Central memory CD8-positive, alpha-beta T cell (primary cell): Measurements from ENCODE around the gene IMPACT.

ENCODE experiments used
- ATAC-seq: fragments of 150-1000 bp; cut with Tn5 transposase; replicated peaks from 2 replicates; pipeline ENCODE4 v1.10.0; 2022; ENCODE audit warnings: mild to moderate bottlenecking, moderate FRiP score, moderate number of reproducible peaks; ENCODE audit not compliant: poor library complexity, severe bottlenecking; ENCODE audit errors: extremely low read depth
- DNase-seq, 2 donors: peaks; one replicate each; pipeline ENCODE4 v3.0.0; 2021; ENCODE audit warnings: low spot score in 2 of 2
- H3K27ac Mint-ChIP-seq: one replicate; pipeline ENCODE4 v1.8.0; 2022; ENCODE audit warnings: low read depth, mild to moderate bottlenecking, moderate library complexity, mixed read lengths
- H3K27me3 Mint-ChIP-seq: one replicate; pipeline ENCODE4 v1.8.0; 2022; ENCODE audit warnings: mixed read lengths
- H3K36me3 Mint-ChIP-seq: one replicate; pipeline ENCODE4 v1.8.0; 2022; ENCODE audit warnings: mild to moderate bottlenecking, moderate library complexity, mixed read lengths; ENCODE audit not compliant: insufficient read depth
- H3K4me1 Mint-ChIP-seq: one replicate; pipeline ENCODE4 v1.8.0; 2022; ENCODE audit warnings: mixed read lengths
- H3K4me3 Mint-ChIP-seq: one replicate; pipeline ENCODE4 v1.8.0; 2022; ENCODE audit warnings: mild to moderate bottlenecking, moderate library complexity, mixed read lengths
- H3K9me3 Mint-ChIP-seq: one replicate; pipeline ENCODE4 v1.8.0; 2022; ENCODE audit warnings: mixed read lengths

The IMPACT gene

DNA sequence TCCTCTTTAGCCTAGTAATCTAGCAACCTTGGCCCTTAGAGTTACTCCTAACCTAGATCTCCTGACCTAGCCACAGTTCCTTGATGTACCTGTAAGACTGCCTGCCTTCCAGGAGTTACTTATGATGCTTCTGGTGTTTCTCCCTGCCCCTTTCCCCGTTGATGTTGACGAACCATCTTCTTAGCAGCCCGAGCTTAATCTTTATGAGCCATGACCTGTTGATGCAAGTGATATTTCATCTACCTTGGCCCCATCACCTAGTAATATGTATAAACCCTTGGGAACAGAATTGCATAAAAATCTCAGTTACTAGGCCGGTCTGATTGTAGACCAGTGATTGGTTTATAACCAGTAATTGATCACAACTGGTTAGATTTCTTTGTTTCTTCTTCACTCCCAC, 2.7 kb downstream of the IMPACT start:
- no peak for ATAC-seq
- H3K27me3 Mint-ChIP-seq = peaks cover 3% of the 10 kb centered on the region
- DNase-seq = no peak
- H3K4me3 Mint-ChIP-seq = no peak overlapping the region
- H3K4me1 Mint-ChIP-seq = peaks cover 12% of the 10 kb centered on the region
- H3K9me3 Mint-ChIP-seq = no peaks in the 10 kb centered on the region
- H3K27ac Mint-ChIP-seq = no peak overlapping the region
- peaks cover 11% of the 10 kb centered on the region for H3K36me3 Mint-ChIP-seq

DNA sequence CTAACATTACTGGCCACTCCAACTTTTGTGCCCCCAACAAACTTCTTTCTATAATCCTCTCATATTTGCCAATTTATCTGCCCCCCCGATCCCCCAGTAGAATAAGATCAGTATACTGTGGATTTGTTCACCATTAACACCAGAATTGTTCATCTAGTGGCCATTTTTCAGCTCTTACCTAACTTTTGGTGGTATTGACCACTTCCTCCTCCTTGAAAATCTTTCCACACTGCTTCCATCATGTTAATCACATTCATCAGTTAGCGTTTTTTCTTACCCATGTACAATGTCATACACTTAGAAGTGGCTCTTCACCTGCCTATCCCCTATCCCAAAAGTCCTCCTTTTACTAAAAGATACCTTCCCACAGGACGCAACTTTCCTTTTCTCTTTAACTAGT, 6.1 kb downstream of the IMPACT start:
- peaks cover 6% of the 10 kb centered on the region for H3K4me1 Mint-ChIP-seq
- no peak for DNase-seq
- peaks cover 7% of the 10 kb centered on the region for H3K36me3 Mint-ChIP-seq
- no peaks in the 10 kb centered on the region for H3K27me3 Mint-ChIP-seq
- no peak overlapping the region for H3K4me3 Mint-ChIP-seq
- ATAC-seq = no peak
- no peak overlapping the region for H3K27ac Mint-ChIP-seq
- H3K9me3 Mint-ChIP-seq = no peaks in the 10 kb centered on the region

DNA sequence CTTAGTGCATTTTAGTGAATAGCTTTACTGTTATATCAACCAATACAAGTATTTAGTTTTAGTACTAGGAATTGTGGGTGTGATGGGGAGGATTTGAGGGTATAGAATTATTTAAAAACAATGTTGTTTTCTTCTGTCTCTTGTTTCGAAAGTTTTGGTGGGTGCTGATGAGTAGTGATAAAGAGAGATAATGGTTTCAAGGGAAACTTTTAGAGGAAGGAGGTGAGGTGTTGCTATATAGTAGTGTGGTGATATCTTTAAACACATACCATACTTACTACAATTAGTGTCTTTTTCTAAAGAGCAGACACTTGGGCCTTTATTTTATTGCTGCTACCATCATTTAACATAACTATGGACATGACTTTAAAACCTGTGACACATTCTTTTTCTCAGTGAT, 10.5 kb downstream of the IMPACT start:
- no peak for DNase-seq
- H3K27me3 Mint-ChIP-seq = no peaks in the 10 kb centered on the region
- H3K4me1 Mint-ChIP-seq = no peaks in the 10 kb centered on the region
- H3K4me3 Mint-ChIP-seq = no peak overlapping the region
- H3K36me3 Mint-ChIP-seq = peaks cover 20% of the 10 kb centered on the region
- H3K9me3 Mint-ChIP-seq = no peaks in the 10 kb centered on the region
- no peak for ATAC-seq
- H3K27ac Mint-ChIP-seq = no peak overlapping the region

- no peak overlapping the region for H3K27ac Mint-ChIP-seq
- peaks cover 19% of the 10 kb centered on the region for H3K36me3 Mint-ChIP-seq
- peaks cover 5% of the 10 kb centered on the region for H3K4me1 Mint-ChIP-seq
- DNase-seq (no peak), ATAC-seq (no peak)
- no peaks in the 10 kb centered on the region for H3K27me3 Mint-ChIP-seq
- no peak overlapping the region for H3K4me3 Mint-ChIP-seq
- no peaks in the 10 kb centered on the region for H3K9me3 Mint-ChIP-seq
These were observed 17.4 kb downstream of the IMPACT start for GRCh38 chr18:24443870-24444269.

- H3K36me3 Mint-ChIP-seq = peaks cover 23% of the 10 kb centered on the region
- H3K4me1 Mint-ChIP-seq = peaks cover 5% of the 10 kb centered on the region
- no peak overlapping the region for H3K27ac Mint-ChIP-seq
These were observed 20.0 kb downstream of the IMPACT start for GRCh38 chr18:24446453-24446852.

DNA sequence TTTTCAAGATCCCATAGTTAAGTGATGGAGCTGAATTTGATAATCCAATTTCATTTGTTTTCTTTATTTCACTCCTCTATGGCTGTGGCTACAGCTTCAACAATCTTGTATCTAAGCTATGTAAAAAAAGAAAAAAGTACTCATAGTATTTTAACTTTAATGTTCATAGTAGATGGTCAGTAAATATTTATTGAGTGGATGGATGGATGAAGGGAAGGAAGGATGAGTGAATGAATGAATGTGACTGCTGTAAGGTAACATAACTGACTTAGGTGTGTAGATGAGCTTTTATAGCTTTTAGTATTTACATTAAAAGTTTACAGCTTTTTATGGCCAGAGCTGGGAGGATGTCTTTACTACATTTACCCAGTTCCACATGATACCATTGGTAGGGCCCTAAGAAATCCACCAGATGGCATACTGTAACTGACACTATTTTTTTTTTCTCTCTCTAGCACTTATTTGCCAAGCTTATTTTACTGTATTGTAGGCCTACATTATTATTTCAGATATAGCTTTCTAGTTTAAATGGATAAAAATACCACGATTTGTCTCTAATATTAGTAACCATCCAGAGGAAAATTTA, 20.6 kb downstream of the IMPACT start:
- no peak for DNase-seq
- H3K27ac Mint-ChIP-seq = no peak overlapping the region
- H3K36me3 Mint-ChIP-seq = peaks cover 20% of the 10 kb centered on the region
- H3K4me1 Mint-ChIP-seq = peaks cover 5% of the 10 kb centered on the region
- no peaks in the 10 kb centered on the region for H3K9me3 Mint-ChIP-seq
- no peak overlapping the region for H3K4me3 Mint-ChIP-seq
- ATAC-seq = no peak
- no peaks in the 10 kb centered on the region for H3K27me3 Mint-ChIP-seq

More at GRCh38 chr18:24446453-24446852, 20.0 kb downstream of the IMPACT start:
- DNase-seq = no peak
- Mint-ChIP-seq H3K27me3 (no peaks in the 10 kb centered on the region), H3K4me3 (no peak overlapping the region), H3K9me3 (no peaks in the 10 kb centered on the region)
- ATAC-seq = no peak

GRCh38 chr18:24447961-24448360, 21.5 kb downstream of the IMPACT start:
- H3K4me3 Mint-ChIP-seq = no peak overlapping the region
- H3K4me1 Mint-ChIP-seq = peaks cover 5% of the 10 kb centered on the region
- peaks cover 20% of the 10 kb centered on the region for H3K36me3 Mint-ChIP-seq
- no peaks in the 10 kb centered on the region for H3K27me3 Mint-ChIP-seq
- DNase-seq (no peak), ATAC-seq (no peak)
- H3K9me3 Mint-ChIP-seq = no peaks in the 10 kb centered on the region
- no peak overlapping the region for H3K27ac Mint-ChIP-seq

- Mint-ChIP-seq H3K4me1 (no peaks in the 10 kb centered on the region), H3K27ac (no peak overlapping the region), H3K27me3 (no peaks in the 10 kb centered on the region), H3K4me3 (no peak overlapping the region), H3K9me3 (no peaks in the 10 kb centered on the region), H3K36me3 (peaks cover 4% of the 10 kb centered on the region)
- DNase-seq (no peak), ATAC-seq (no peak)
These were observed 30.1 kb downstream of the IMPACT start for GRCh38 chr18:24456549-24456948.

DNA sequence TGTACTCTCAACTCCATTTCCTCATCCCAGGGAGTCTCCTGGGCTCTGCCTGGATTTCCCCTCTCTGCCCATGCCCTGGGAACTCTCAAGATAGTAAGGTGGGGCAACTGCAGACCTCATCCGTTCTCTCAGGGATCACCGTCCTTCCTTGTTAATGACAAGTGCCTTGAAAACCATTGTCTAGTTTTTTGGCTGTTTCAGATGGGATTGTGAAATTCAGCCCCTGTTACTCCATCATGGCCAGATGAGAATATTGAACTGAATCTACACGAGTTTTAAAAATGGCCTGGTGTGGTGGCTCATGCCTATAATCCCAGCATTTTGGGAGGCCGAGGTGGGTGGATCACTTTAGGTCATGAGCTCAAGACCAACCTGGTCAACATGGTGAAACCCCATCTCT, 33.3 kb downstream of the IMPACT start:
- DNase-seq (no peak), ATAC-seq (no peak)
- Mint-ChIP-seq H3K4me1 (peaks cover 6% of the 10 kb centered on the region), H3K36me3 (peaks cover 3% of the 10 kb centered on the region), H3K9me3 (no peaks in the 10 kb centered on the region), H3K27me3 (peaks cover 2% of the 10 kb centered on the region), H3K4me3 (no peak overlapping the region), H3K27ac (no peak overlapping the region)

- DNase-seq (no peak), ATAC-seq (no peak)
- Mint-ChIP-seq H3K4me3 (no peak within 1 kb of the TSS), H3K27me3 (peaks cover 8% of the 10 kb centered on the region), H3K9me3 (no peaks in the 10 kb centered on the region), H3K27ac (no peak within 1 kb of the TSS), H3K36me3 (peaks cover 3% of the 10 kb centered on the region), H3K4me1 (peaks cover 6% of the 10 kb centered on the region)
These were observed 33.9 kb downstream of the IMPACT start, which contains the start of gene HRH4 for GRCh38 chr18:24460388-24460787. TSS of gene HRH4 (plus strand) at chr18:24460637. CDS start at chr18:24460729, 92 bp downstream.

- peaks cover 9% of the 10 kb centered on the region for H3K27me3 Mint-ChIP-seq
- ATAC-seq (no peak), DNase-seq (no peak)
- peaks cover 6% of the 10 kb centered on the region for H3K4me1 Mint-ChIP-seq
- H3K36me3 Mint-ChIP-seq = peaks cover 3% of the 10 kb centered on the region
- peak overlapping the region; percentile 10 for H3K4me3 Mint-ChIP-seq
- H3K27ac Mint-ChIP-seq = no peak overlapping the region
- H3K9me3 Mint-ChIP-seq = no peaks in the 10 kb centered on the region
These were observed 35.5 kb downstream of the IMPACT start for GRCh38 chr18:24461996-24462395.

GRCh38 chr18:24462838-24463775, 36.6 kb downstream of the IMPACT start:
- peaks cover 9% of the 10 kb centered on the region for H3K27me3 Mint-ChIP-seq
- H3K4me1 Mint-ChIP-seq = peaks cover 6% of the 10 kb centered on the region
- no peak overlapping the region for H3K27ac Mint-ChIP-seq
- DNase-seq (no peak), ATAC-seq (no peak)
- no peak overlapping the region for H3K4me3 Mint-ChIP-seq
- H3K36me3 Mint-ChIP-seq = peaks cover 3% of the 10 kb centered on the region
- H3K9me3 Mint-ChIP-seq = no peaks in the 10 kb centered on the region

GRCh38 chr18:24465486-24465885, 39.0 kb downstream of the IMPACT start:
- Mint-ChIP-seq H3K4me1 (peaks cover 6% of the 10 kb centered on the region), H3K4me3 (no peak overlapping the region), H3K27ac (no peak overlapping the region), H3K9me3 (no peaks in the 10 kb centered on the region), H3K27me3 (peaks cover 9% of the 10 kb centered on the region), H3K36me3 (peaks cover 3% of the 10 kb centered on the region)
- no peak for DNase-seq
- no peak for ATAC-seq
